ENCODE results near the gene CHMP1A. TPM values are rescaled to one million over a fixed set of nuclear protein-coding genes. Genes with fewer than 3 reads are reported as not detected.
"Not testable (repeated sequence)": the region's sequence is repeated elsewhere in the genome, so short reads cannot be mapped to it uniquely, and the experiment has no call there.

The CHMP1A gene
- total RNA-seq, 2 donors from 2014 or later = 118 to 176 TPM

DNA sequence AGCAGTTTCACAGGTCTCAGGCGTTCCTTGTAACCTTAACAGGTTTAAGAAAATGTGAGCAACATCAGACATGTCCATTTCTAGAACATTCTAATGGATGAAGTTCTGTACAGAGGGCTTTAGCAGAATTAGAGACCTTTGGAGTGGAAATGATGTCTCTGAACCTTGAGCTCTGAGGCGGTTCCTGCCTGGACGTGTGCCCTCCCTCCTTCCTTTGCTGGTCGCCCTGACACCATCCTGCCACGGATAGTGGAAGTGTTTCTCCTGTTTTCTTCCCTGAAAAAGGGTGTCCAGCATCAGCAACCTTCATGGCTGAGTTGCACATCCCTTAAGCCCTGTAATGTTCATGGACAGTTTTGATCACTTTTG is 11.3 kb upstream of the CHMP1A start:
- Histone ChIP-seq H3K9me3 (no peaks in the 10 kb centered on the region), H3K36me3 (no peaks in the 10 kb centered on the region), H3K27ac (no peak overlapping the region), H3K27me3 (no peaks in the 10 kb centered on the region), H3K4me1 (no peaks in the 10 kb centered on the region), H3K4me3 (no peak overlapping the region), H3K9ac (ENCODE audit: low read depth in 2 of 2, low read length in 2 of 2) (no peak overlapping the region)
- DNase-seq = no peak
- TF ChIP-seq, protein P1, sequence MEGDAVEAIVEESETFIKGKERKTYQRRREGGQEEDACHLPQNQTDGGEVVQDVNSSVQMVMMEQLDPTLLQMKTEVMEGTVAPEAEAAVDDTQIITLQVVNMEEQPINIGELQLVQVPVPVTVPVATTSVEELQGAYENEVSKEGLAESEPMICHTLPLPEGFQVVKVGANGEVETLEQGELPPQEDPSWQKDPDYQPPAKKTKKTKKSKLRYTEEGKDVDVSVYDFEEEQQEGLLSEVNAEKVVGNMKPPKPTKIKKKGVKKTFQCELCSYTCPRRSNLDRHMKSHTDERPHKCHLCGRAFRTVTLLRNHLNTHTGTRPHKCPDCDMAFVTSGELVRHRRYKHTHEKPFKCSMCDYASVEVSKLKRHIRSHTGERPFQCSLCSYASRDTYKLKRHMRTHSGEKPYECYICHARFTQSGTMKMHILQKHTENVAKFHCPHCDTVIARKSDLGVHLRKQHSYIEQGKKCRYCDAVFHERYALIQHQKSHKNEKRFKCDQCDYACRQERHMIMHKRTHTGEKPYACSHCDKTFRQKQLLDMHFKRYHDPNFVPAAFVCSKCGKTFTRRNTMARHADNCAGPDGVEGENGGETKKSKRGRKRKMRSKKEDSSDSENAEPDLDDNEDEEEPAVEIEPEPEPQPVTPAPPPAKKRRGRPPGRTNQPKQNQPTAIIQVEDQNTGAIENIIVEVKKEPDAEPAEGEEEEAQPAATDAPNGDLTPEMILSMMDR (IDR thresholded peaks at IDR 0.05) = no peak
- intact Hi-C loops (cut with DNase I) = no loop called here

DNA sequence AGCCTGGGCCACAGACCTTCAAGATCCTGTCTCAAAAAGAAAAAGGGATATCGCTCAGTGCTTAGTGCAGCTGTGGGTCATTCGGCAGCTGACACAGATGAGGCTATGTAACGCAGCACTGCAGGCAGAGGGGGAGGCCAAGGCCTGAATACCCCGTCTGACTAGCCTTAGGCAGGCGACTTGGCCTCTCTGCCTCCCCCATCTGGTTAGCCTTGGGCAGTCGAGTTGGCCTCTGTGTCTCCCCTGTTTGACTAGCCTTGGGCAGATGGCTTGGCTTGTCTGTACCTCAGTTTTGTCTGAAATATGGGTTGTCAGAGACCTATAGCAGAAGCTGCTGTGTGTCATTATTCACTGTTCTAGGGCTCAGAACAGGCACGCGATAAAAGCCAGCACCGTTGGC is 10.1 kb upstream of the CHMP1A start:
- Histone ChIP-seq H3K27me3 (no peaks in the 10 kb centered on the region), H3K9ac (ENCODE audit: low read depth in 2 of 2, low read length in 2 of 2) (no peak overlapping the region), H3K4me3 (no peak overlapping the region), H3K27ac (no peak overlapping the region), H3K9me3 (no peaks in the 10 kb centered on the region), H3K36me3 (no peaks in the 10 kb centered on the region), H3K4me1 (no peaks in the 10 kb centered on the region)
- intact Hi-C loops (cut with DNase I) = no loop called here
- no peak for DNase-seq
- TF ChIP-seq, protein P1 (IDR thresholded peaks at IDR 0.05) = no peak

DNA sequence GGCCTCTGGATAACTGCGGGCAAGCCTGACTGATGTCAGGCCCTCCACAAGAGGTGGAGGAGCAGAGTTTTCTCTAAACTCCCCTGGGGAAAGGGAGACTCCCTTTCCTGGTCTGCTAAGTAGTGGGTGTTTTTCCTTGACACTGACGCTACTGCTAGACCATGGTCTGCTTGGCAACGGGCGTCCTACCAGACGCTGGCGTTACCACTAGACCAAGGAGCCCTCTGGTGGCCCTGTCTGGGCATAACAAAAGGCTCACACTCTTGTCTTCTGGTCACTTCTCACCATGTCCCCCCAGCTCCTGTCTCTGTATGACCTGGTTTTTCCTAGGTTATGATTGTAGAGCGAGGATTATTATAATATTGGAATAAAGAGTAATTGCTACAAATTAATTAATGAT is 9.5 kb upstream of the CHMP1A start:
- H3K27ac ChIP-seq; H3K9me3 ChIP-seq; H3K4me3 ChIP-seq; DNase-seq; H3K36me3 ChIP-seq; H3K27me3 ChIP-seq; intact Hi-C loops (cut with DNase I); H3K9ac ChIP-seq (ENCODE audit: low read depth in 2 of 2, low read length in 2 of 2); H3K4me1 ChIP-seq: not testable (repeated sequence)

DNA sequence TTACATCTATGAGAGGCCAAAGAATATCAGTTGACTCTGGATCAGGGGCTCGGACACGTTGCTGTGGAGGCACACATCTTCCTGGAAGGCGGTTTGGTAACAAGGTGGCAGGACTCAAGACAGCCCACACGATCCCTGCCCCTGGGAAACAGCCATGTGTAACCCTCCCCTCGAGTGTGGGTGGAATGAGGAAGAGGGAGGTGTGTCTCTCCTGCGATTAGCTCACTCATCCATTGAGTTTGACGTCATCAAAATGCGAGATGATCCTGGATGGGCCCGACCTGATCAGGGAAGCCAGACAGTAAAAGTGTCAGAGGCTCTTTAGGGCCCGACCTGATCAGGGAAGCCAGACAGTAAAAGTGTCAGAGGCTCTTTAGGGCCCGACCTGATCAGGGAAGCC is 6.7 kb upstream of the CHMP1A start:
- H3K9ac ChIP-seq (ENCODE audit: low read depth in 2 of 2, low read length in 2 of 2); H3K27ac ChIP-seq; H3K9me3 ChIP-seq; H3K27me3 ChIP-seq; DNase-seq; H3K4me3 ChIP-seq; H3K4me1 ChIP-seq; intact Hi-C loops (cut with DNase I); H3K36me3 ChIP-seq: not testable (repeated sequence)

DNA sequence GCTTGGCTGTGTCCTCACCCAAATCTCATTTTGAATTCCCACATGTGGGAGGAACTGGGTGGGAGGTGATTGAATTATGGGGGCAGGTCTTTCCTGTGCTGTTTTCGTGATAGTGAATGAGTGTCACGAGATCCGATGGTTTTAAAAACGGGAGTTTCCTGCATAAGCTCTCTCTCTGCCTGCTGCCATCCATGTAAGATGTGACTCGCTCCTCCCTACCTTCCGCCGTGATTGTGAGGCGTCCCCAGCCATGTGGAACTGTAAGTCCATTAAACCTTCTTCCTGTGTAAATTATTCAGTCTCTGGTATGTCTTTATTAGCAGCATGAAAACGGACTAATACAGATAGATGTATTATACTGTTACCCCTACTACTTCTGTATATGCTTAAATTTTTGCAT is 3.7 kb upstream of the CHMP1A start:
- TF ChIP-seq, protein P1 (IDR thresholded peaks at IDR 0.05) = no peak
- Histone ChIP-seq H3K27me3 (no peaks in the 10 kb centered on the region), H3K4me3 (no peak overlapping the region), H3K9me3 (no peaks in the 10 kb centered on the region), H3K36me3 (no peaks in the 10 kb centered on the region), H3K27ac (no peak overlapping the region), H3K4me1 (peaks cover 6% of the 10 kb centered on the region), H3K9ac (ENCODE audit: low read depth in 2 of 2, low read length in 2 of 2) (no peak overlapping the region)
- intact Hi-C loops (cut with DNase I) = no loop called here
- DNase-seq = no peak

DNA sequence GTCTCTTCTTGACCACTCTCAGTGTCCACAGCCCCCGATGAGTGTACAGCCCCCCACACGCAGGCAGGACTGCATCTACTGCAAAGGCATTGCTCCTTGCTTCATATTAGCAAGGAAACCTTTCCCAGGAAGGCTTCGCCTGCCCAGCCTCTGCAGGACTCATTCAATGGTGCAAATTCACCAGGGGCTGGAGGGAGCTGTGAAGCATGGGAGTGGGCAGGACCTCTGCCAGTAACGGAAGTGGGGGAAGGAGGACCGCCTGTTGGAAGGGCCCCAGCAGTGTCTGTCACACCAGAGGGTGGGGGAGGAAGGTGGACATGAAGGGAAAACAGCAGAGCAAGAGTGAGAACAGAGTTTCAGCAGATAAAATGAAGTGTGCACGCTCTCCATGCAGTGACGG is 2.6 kb upstream of the CHMP1A start:
- no peak overlapping the region for H3K4me3 ChIP-seq
- no peaks in the 10 kb centered on the region for H3K36me3 ChIP-seq
- H3K9ac ChIP-seq (ENCODE audit: low read depth in 2 of 2, low read length in 2 of 2) = no peak overlapping the region
- peaks cover 7% of the 10 kb centered on the region for H3K4me1 ChIP-seq
- no peaks in the 10 kb centered on the region for H3K27me3 ChIP-seq
- H3K27ac ChIP-seq = no peak overlapping the region
- TF ChIP-seq, protein P1 (IDR thresholded peaks at IDR 0.05) = no peak
- DNase-seq = no peak
- intact Hi-C loops (cut with DNase I) = no loop called here
- H3K9me3 ChIP-seq = no peaks in the 10 kb centered on the region

Measured in colonic mucosa (tissue), 4 donors.